HG03457 (cell line): ENCODE results near the gene IL6ST.
A peak's percentile ranks its signal among the peaks of the same experiment; 100 is the strongest.
"Not testable (repeated sequence)": the region's sequence is repeated elsewhere in the genome, so short reads cannot be mapped to it uniquely, and the experiment has no call there.

Experiments used
- ATAC-seq: cut with Tn5 transposase; IDR thresholded peaks from one replicate; pipeline ENCODE4 v1.9.1; 2021; ENCODE audit warnings: moderate number of reproducible peaks; ENCODE audit not compliant: unreplicated experiment

The IL6ST gene

GRCh38 chr5:56006094-56006493 lies 11.3 kb upstream of the IL6ST start:
- ATAC-seq, result no peak

GRCh38 chr5:56004874-56005273 lies 10.1 kb upstream of the IL6ST start:
- ATAC-seq, result no peak

GRCh38 chr5:56003679-56004078 lies 8.9 kb upstream of the IL6ST start:
- no peak for ATAC-seq

- ATAC-seq, result no peak
Measured at GRCh38 chr5:56003179-56003578, 8.4 kb upstream of the IL6ST start.

GRCh38 chr5:56002303-56002702 lies 7.5 kb upstream of the IL6ST start:
- no peak for ATAC-seq

- not testable (repeated sequence) for ATAC-seq
Measured at GRCh38 chr5:56000221-56000620, 5.5 kb upstream of the IL6ST start.

GRCh38 chr5:55998966-55999365 lies 4.2 kb upstream of the IL6ST start:
- ATAC-seq, result no peak

GRCh38 chr5:55997742-55998351 lies 3.1 kb upstream of the IL6ST start:
- no peak for ATAC-seq

GRCh38 chr5:55994998-55995914 lies 493 bp upstream of the IL6ST start:
- peak; percentile 84 for ATAC-seq

- no peak for ATAC-seq
Measured at GRCh38 chr5:55993731-55994494, 850 bp downstream of the IL6ST start.

GRCh38 chr5:55993013-55993412 lies 1.8 kb downstream of the IL6ST start:
- ATAC-seq, result no peak

- no peak for ATAC-seq
Measured at GRCh38 chr5:55991768-55992486, 2.8 kb downstream of the IL6ST start.

- not testable (repeated sequence) for ATAC-seq
Measured at GRCh38 chr5:55990895-55991294, 3.9 kb downstream of the IL6ST start.

- ATAC-seq, result no peak
Measured at GRCh38 chr5:55989860-55990259, 4.9 kb downstream of the IL6ST start.

GRCh38 chr5:55988979-55989638 lies 5.7 kb downstream of the IL6ST start:
- ATAC-seq, result no peak

- not testable (repeated sequence) for ATAC-seq
Measured at GRCh38 chr5:55988428-55988827, 6.3 kb downstream of the IL6ST start.

- ATAC-seq, result no peak
Measured at GRCh38 chr5:55986931-55987330, 7.8 kb downstream of the IL6ST start.

- no peak for ATAC-seq
Measured at GRCh38 chr5:55985181-55985580, 9.6 kb downstream of the IL6ST start.

- no peak for ATAC-seq
Measured at GRCh38 chr5:55983986-55984385, 10.8 kb downstream of the IL6ST start.

GRCh38 chr5:55982957-55983381 lies 11.8 kb downstream of the IL6ST start:
- no peak for ATAC-seq
